Esophagus squamous epithelium (tissue), 4 donors: Measurements from ENCODE around the gene NKX2-8.

Experiments used
- POLR2A ChIP-seq, 4 donors: fragments of 450-650 bp; IDR thresholded peaks; one replicate each; pipeline ENCODE4 v1.6.1; 2017; ENCODE audit warnings: antibody characterized with exemption in 4 of 4, mild to moderate bottlenecking in 4 of 4, moderate library complexity in 3 of 4
- TF ChIP-seq, protein P1 (sequence below), 6 experiments: fragments of 450-650 bp in 4 of 6; fragments of 200-600 bp in 2 of 6; sonication (generic) in 2 of 6; IDR thresholded peaks; one replicate each; pipeline ENCODE4 v1.5.1; 2016 to 2019; ENCODE audit warnings: antibody characterized with exemption in 6 of 6, mild to moderate bottlenecking in 4 of 6, moderate library complexity in 4 of 6

DNA sequence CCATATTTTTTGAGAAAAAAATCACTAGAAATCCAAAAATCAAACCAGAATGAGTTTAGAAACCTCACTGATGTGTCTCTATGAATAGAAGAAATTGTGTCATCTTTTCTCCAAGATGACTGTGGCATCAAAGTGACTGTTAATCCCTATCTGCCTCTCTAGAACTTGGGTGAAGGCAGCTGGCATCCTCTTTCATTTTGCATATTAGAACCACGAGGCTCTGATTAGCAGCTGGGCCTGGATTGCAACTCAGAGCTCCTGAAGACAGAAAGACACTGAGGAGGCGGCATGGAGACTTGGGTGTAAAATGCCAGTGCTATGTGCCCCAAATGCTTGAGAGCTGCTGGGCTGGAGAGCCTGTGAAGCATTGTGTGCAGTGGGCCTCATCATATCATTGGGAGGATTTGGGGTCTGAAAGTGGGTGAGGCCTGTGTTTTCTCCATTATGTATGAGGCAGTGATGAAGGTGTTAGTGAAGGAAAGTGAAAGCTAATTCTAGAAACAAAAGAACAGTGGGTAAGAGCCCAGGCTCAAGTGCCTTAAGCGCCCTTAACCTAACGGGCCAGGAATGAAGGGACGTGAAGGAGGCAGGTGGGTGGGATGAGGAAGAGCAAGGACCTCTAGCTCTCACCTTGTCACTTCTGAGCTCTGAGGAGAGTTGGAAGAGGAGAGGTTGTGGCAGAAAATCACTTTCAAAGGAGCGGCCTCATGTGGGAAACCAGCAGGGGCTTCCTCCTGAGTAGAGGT lies 26.2 kb downstream of the NKX2-8 start:
- TF ChIP-seq, protein P1, sequence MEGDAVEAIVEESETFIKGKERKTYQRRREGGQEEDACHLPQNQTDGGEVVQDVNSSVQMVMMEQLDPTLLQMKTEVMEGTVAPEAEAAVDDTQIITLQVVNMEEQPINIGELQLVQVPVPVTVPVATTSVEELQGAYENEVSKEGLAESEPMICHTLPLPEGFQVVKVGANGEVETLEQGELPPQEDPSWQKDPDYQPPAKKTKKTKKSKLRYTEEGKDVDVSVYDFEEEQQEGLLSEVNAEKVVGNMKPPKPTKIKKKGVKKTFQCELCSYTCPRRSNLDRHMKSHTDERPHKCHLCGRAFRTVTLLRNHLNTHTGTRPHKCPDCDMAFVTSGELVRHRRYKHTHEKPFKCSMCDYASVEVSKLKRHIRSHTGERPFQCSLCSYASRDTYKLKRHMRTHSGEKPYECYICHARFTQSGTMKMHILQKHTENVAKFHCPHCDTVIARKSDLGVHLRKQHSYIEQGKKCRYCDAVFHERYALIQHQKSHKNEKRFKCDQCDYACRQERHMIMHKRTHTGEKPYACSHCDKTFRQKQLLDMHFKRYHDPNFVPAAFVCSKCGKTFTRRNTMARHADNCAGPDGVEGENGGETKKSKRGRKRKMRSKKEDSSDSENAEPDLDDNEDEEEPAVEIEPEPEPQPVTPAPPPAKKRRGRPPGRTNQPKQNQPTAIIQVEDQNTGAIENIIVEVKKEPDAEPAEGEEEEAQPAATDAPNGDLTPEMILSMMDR (IDR thresholded peaks at IDR 0.05) = no peak
- TF ChIP-seq POLR2A (IDR thresholded peaks at IDR 0.05) = no peak
